IPS DF 6.9 (cell line): ENCODE results near the gene WBP1.
"Not testable (repeated sequence)": the region's sequence is repeated elsewhere in the genome, so short reads cannot be mapped to it uniquely, and the experiment has no call there.

Experiments
- DNase-seq: peaks from one replicate; pipeline ENCODE4 v3.0.0-alpha.2; 2013; ENCODE audit warnings: low read depth, low spot score
- H3K27ac ChIP-seq: one replicate; pipeline ENCODE4 v1.5.1; 2013; ENCODE audit warnings: low read length, control low read depth
- H3K27me3 ChIP-seq: 2 replicates; pipeline ENCODE4 v1.6.1; 2013; ENCODE audit warnings: mild to moderate bottlenecking, low read length; ENCODE audit not compliant: control insufficient read depth, insufficient read depth
- H3K36me3 ChIP-seq: 2 replicates; pipeline ENCODE4 v1.6.1; 2013; ENCODE audit warnings: low read length; ENCODE audit not compliant: control insufficient read depth, insufficient read depth
- H3K4me1 ChIP-seq: 2 replicates; pipeline ENCODE4 v1.6.1; 2013; ENCODE audit warnings: low read length; ENCODE audit not compliant: control insufficient read depth, insufficient read depth
- H3K4me3 ChIP-seq: 2 replicates; pipeline ENCODE4 v1.5.1; 2013; ENCODE audit warnings: mild to moderate bottlenecking, low read length
- H3K9me3 ChIP-seq: 2 replicates; pipeline ENCODE4 v1.6.1; 2013; ENCODE audit warnings: low read length, inconsistent platforms; ENCODE audit not compliant: control insufficient read depth, insufficient read depth
- WGBS: extraction: QIAGEN DNeasy Blood & Tissue Kit; methylation state at CpG from one replicate; pipeline ENCODE4 v1.1.7; 2013; ENCODE audit warnings: mixed read lengths, missing lambda C conversion rate; ENCODE audit not compliant: insufficient read length, insufficient coverage; 5-methylcytosine and 5-hydroxymethylcytosine counted together

WBP1 gene

GRCh38 chr2:74457129-74457548, 1.1 kb upstream of the WBP1 start:
- Histone ChIP-seq H3K9me3 (no peaks in the 10 kb centered on the region), H3K27ac (no peak overlapping the region), H3K27me3 (no peaks in the 10 kb centered on the region), H3K4me3 (peak overlapping the region; percentile 73; the same call in 1 of the 2 replicates), H3K4me1 (0 out of 2 replicates have a peak, but pooled peaks cover 2% of the 10 kb centered on the region), H3K36me3 (peaks cover 3% of the 10 kb centered on the region; the same call in 1 of the 2 replicates)
- DNase-seq: no peak
- WGBS: no CpG with 5 or more reads among the region's 27 CpGs

- Histone ChIP-seq H3K4me1 (0 out of 2 replicates have a peak, but pooled peaks cover 2% of the 10 kb centered on the region), H3K9me3 (no peaks in the 10 kb centered on the region), H3K27me3 (no peaks in the 10 kb centered on the region), H3K36me3 (peaks cover 8% of the 10 kb centered on the region), H3K27ac (no peak overlapping the region), H3K4me3 (peak overlapping the region; percentile 73; the same call in 1 of the 2 replicates)
- no peak for DNase-seq
- no CpG with 5 or more reads among the region's 46 CpGs for WGBS
Measured at GRCh38 chr2:74457549-74458131, 598 bp upstream of the WBP1 start.

- no peak overlapping the region for H3K27ac ChIP-seq
- 0 out of 2 replicates have a peak, but pooled peaks cover 2% of the 10 kb centered on the region for H3K4me1 ChIP-seq
- DNase-seq: no peak
Measured at GRCh38 chr2:74458938-74459363, 713 bp downstream of the WBP1 start.

DNA sequence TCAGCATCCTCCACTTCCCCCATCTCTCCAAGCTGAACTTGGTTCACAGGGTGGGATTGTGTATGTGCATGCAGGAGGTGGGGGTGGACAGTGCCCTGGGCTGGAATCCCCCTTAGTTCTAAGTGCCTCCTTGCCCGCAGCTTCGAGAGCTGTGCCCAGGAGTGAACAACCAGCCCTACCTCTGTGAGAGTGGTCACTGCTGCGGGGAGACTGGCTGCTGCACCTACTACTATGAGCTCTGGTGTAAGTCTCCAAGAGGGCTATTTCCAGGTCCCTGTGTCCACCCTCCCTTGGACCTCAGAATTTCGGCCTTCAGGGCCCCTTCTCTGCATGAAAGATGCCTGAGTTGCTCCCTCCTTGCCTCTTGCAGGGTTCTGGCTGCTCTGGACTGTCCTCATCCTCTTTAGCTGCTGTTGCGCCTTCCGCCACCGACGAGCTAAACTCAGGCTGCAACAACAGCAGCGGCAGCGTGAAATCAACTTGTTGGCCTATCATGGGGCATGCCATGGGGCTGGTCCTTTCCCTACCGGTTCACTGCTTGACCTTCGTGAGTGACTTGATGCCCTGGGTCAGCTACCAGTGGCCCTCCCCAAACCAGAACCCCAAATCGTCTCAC, 1.4 kb downstream of the WBP1 start:
- 100% methylated on average over 1 of the region's 13 CpGs for WGBS
- not testable (repeated sequence) for H3K27me3 ChIP-seq, H3K4me1 ChIP-seq, H3K4me3 ChIP-seq, H3K36me3 ChIP-seq, H3K27ac ChIP-seq, DNase-seq, H3K9me3 ChIP-seq

More at GRCh38 chr2:74458938-74459363, 713 bp downstream of the WBP1 start:
- no peaks in the 10 kb centered on the region for H3K9me3 ChIP-seq
- WGBS: no CpG with 5 or more reads among the region's 10 CpGs
- H3K36me3 ChIP-seq: peaks cover 8% of the 10 kb centered on the region
- peak overlapping the region; percentile 77 for H3K4me3 ChIP-seq
- no peaks in the 10 kb centered on the region for H3K27me3 ChIP-seq

- not testable (repeated sequence) for H3K4me3 ChIP-seq, DNase-seq, H3K4me1 ChIP-seq, H3K36me3 ChIP-seq, H3K9me3 ChIP-seq, H3K27ac ChIP-seq, H3K27me3 ChIP-seq
- WGBS: no CpG with 5 or more reads among the region's 10 CpGs
Measured at GRCh38 chr2:74460187-74460586, 1.9 kb downstream of the WBP1 start.

DNA sequence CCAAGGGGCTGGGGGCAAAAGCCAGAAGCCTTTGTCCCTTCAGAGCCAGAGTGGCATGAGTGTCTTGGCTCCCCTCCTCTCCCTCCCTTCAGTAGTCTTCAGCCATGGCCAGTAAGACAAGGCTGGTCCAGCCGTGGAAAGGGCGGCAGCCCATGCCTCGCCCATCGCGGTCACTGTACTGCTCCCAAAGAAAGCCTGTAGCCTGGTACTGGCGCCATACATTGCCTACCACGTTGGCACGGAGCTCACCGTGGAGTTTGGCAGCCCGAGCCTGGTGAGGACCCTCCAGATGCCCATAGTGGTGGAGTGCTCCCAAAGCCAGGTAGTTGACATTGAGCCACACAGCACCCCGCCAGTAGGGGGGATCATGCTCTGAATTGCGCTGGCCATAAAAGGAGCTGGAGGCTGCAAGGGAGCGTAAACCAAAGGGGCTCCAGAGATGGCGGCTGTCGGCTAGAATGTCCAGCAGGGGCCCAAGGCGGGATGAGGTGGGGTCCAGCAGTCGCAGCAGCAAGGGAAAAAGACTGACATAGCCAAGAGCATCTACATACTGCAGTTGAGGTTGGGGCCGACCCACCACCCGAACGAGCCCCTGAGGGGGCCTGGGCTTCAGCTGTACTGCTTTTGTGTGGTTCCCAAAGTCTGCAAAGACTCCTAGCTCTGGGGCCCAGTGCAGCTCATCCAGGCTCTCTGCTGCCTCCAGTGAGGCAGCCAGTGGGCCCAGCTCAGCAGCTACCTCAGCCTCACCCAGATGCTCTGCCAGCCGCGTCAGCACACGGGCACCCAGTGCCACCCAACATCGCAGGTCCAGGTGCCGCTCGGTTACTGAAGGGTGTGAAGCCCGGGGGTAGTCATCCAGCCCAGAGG, 3.2 kb downstream of the WBP1 start:
- Histone ChIP-seq H3K27ac (no peak overlapping the region), H3K27me3 (no peaks in the 10 kb centered on the region), H3K4me3 (no peak overlapping the region), H3K9me3 (no peaks in the 10 kb centered on the region), H3K4me1 (0 out of 2 replicates have a peak, but pooled peaks cover 2% of the 10 kb centered on the region), H3K36me3 (peaks cover 8% of the 10 kb centered on the region)
- no peak for DNase-seq
- WGBS: no CpG with 5 or more reads among the region's 27 CpGs

GRCh38 chr2:74462054-74462785, 4.0 kb downstream of the WBP1 start:
- 0 out of 2 replicates have a peak, but pooled peaks cover 2% of the 10 kb centered on the region for H3K4me1 ChIP-seq
- no CpG with 5 or more reads among the region's 20 CpGs for WGBS
- H3K27ac ChIP-seq: no peak overlapping the region
- peaks cover 8% of the 10 kb centered on the region for H3K36me3 ChIP-seq
- no peaks in the 10 kb centered on the region for H3K27me3 ChIP-seq
- no peak for DNase-seq
- no peak overlapping the region for H3K4me3 ChIP-seq
- no peaks in the 10 kb centered on the region for H3K9me3 ChIP-seq

GRCh38 chr2:74462786-74463105, 4.5 kb downstream of the WBP1 start:
- Histone ChIP-seq H3K27ac (no peak overlapping the region), H3K36me3 (peaks cover 8% of the 10 kb centered on the region), H3K4me1 (0 out of 2 replicates have a peak, but pooled peaks cover 2% of the 10 kb centered on the region), H3K4me3 (no peak overlapping the region), H3K9me3 (no peaks in the 10 kb centered on the region), H3K27me3 (no peaks in the 10 kb centered on the region)
- no peak for DNase-seq
- no CpG with 5 or more reads among the region's 4 CpGs for WGBS

DNA sequence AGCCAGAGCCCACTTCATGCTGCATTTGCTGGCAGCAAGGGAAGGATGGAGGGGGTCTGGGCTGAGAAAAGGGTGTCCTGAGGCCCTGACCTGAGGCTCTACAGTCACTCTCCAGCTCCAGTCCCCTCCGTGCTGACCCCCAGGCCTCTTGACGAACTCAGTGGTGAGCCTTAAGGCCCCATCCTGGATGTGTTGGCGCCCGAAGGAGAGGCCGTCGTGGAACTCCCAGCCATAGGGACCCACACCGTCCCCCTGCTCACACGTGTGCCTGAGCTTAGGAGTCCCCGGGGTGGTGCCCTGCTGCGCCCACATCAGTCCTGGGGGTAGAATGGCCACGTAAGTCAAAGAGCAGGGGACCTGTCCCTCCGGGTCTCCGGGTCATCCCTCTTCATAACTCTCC, 6.2 kb downstream of the WBP1 start:
- Histone ChIP-seq H3K27me3 (no peaks in the 10 kb centered on the region), H3K36me3 (peaks cover 8% of the 10 kb centered on the region), H3K4me3 (peak overlapping the region; percentile 95; the same call in 1 of the 2 replicates), H3K27ac (no peak overlapping the region), H3K4me1 (0 out of 2 replicates have a peak, but pooled peaks cover 2% of the 10 kb centered on the region), H3K9me3 (no peaks in the 10 kb centered on the region)
- WGBS: no CpG with 5 or more reads among the region's 13 CpGs
- DNase-seq: no peak

GRCh38 chr2:74470742-74471141, 12.5 kb downstream of the WBP1 start:
- H3K36me3 ChIP-seq, H3K27ac ChIP-seq, DNase-seq, H3K4me1 ChIP-seq, H3K9me3 ChIP-seq, H3K27me3 ChIP-seq, H3K4me3 ChIP-seq: not testable (repeated sequence)
- no CpG with 5 or more reads among the region's 12 CpGs for WGBS
